PC-3 (cell line): ENCODE results near the gene GINM1.

Source experiments
- EZH2 ChIP-seq: fragments of 300-600 bp; sonication (generic); IDR thresholded peaks from one replicate; pipeline ENCODE4 v1.6.1; 2017; ENCODE audit warnings: antibody characterized with exemption, mild to moderate bottlenecking, low read length; ENCODE audit not compliant: unreplicated experiment
- EZH2phosphoT487 ChIP-seq: fragments of 300-600 bp; sonication (generic); IDR thresholded peaks from 2 replicates; pipeline ENCODE4 v1.6.1; 2018; ENCODE audit warnings: mild to moderate bottlenecking, antibody characterized with exemption, low read length, borderline replicate concordance
- TF ChIP-seq, protein P1 (sequence below): fragments of 300-600 bp; sonication (generic); conservative IDR thresholded peaks from 2 replicates; pipeline ENCODE4 v1.5.1; 2017; ENCODE audit warnings: antibody characterized with exemption, low read depth, mild to moderate bottlenecking, low read length

DNA sequence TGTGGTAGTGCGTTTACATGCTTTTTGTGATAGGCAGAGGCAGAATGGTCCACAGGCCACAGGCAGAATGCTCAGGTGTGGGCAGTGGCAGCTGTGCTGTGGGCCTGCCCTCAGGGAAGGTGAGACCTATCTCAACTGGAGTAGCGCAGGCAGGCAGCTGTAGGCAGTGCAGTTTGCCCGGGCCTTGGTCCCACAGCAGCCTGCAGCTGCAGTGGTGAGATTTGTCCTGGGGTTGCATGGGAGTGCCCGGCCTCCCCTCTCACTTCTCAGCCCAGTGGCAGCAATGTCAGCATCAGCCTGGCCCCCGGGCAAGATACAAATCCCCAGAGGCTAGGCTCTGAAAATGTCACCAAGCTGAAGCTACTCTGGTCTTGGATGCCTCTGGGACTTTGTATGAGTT is 14.3 kb upstream of the GINM1 start:
- TF ChIP-seq, protein P1, sequence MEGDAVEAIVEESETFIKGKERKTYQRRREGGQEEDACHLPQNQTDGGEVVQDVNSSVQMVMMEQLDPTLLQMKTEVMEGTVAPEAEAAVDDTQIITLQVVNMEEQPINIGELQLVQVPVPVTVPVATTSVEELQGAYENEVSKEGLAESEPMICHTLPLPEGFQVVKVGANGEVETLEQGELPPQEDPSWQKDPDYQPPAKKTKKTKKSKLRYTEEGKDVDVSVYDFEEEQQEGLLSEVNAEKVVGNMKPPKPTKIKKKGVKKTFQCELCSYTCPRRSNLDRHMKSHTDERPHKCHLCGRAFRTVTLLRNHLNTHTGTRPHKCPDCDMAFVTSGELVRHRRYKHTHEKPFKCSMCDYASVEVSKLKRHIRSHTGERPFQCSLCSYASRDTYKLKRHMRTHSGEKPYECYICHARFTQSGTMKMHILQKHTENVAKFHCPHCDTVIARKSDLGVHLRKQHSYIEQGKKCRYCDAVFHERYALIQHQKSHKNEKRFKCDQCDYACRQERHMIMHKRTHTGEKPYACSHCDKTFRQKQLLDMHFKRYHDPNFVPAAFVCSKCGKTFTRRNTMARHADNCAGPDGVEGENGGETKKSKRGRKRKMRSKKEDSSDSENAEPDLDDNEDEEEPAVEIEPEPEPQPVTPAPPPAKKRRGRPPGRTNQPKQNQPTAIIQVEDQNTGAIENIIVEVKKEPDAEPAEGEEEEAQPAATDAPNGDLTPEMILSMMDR, result no peak
- no peak for TF ChIP-seq EZH2phosphoT487
- no peak for TF ChIP-seq EZH2
